ENCODE results near the gene PLCXD3.

DNA sequence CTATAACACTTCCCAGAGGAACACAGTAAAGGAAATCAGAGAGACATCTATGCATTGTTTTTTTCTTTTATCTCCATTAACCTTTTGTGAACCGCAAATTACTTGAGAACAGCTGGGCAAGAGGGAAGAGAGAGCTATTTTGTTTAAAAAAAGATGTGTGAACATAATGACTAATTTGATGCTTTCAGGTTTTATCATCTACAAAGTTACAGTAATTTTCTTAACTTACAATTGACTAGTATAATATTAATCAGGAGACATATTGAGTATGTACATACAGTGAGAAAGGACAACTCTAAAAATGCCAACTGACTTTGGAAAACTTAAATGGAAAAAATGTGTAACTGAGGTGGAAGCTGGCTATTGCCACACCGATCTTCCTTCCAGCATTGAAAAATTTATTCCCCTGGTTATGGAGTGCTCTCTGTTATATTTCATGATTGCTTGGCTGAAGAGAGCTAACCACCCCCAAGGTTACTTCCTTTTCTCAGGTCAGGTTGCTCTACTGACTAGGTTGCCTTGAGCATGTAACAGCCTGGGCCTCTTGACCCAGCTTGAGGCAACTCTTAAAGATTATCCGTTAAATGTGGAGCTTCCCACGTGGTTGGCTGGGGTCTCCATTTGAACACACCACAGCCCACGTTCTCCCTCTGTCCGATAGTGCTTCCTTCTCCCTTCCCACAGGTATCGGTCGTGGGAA lies 234.4 kb downstream of the PLCXD3 start:
- TF ChIP-seq GTF2F1 (IDR thresholded peaks at IDR 0.05; ENCODE audit: borderline replicate concordance, low read depth, low read length) (no peak), CEBPB (IDR thresholded peaks at IDR 0.05; ENCODE audit: low read depth, low read length) (no peak)
